HepG2 (cell line): ENCODE data around the gene PTPRD. TPM values are rescaled to one million over a fixed set of nuclear protein-coding genes. Genes with fewer than 3 reads are reported as not detected.

Experiments used
- ATAC-seq: fragments of 200-7000 bp; cut with Tn5 transposase; 3 replicates; pipeline ENCODE4 v1.9.1; 2020; ENCODE audit warnings: mild to moderate bottlenecking, moderate library complexity
- BruUV-seq: library from RNA; stranded (reverse); fragments of 400-500 nt; replicated peaks from 2 replicates; lab custom pipeline; 2021; lab: Mats Ljungman, UMichigan
- CTCF ChIA-PET: fragments of 300-600 bp; formaldehyde crosslinking; extraction: SDS; loops from one replicate; lab custom pipeline; 2021; ENCODE audit warnings: low total read pairs, inconsistent platforms, low intra/inter-chr PET ratio; lab: Yijun Ruan, JAX
- POLR2A ChIA-PET: fragments of 350-600 bp; sonication (Branson Sonifier 250); formaldehyde crosslinking; loops from one replicate; lab custom pipeline; 2020; ENCODE audit warnings: antibody characterized with exemption, inconsistent platforms; lab: Yijun Ruan, JAX
- DNase-seq: peaks from one replicate; pipeline ENCODE4 v3.0.0-alpha.2; 2015; ENCODE audit warnings: low spot score
- FAIRE-seq: peaks from 3 replicates; lab custom pipeline; 2011; peaks lifted over from hg19 to GRCh38; lab: Jason Lieb, UNC
- H2AFZ ChIP-seq: one replicate; pipeline ENCODE4 v1.6.1; 2011; ENCODE audit warnings: low read length, inconsistent platforms
- H3K27ac ChIP-seq: fragments of 300-600 bp; 3 replicates; pipeline ENCODE4 v1.8.0; 2011; ENCODE audit warnings: mixed run types, mild to moderate bottlenecking, mixed read lengths, low read length, inconsistent platforms; ENCODE audit not compliant: insufficient read depth; ENCODE audit errors: extremely low read length
- H3K27me3 ChIP-seq, 2 experiments: fragments of 200-600 bp in 1 of 2; 2 replicates in 1 of 2; 3 replicates in 1 of 2; pipeline versions ENCODE4 v1.6.0 to v1.8.0; 2011; ENCODE audit warnings: low read length in 2 of 2, mild to moderate bottlenecking in 2 of 2, moderate library complexity in 2 of 2, inconsistent platforms in 1 of 2; ENCODE audit not compliant: insufficient read depth in 2 of 2, control insufficient read depth in 1 of 2
- H3K36me3 ChIP-seq, 2 experiments: fragments of 200-600 bp in 1 of 2; replicated peaks in 1 of 2; 2 replicates in 1 of 2; 3 replicates in 1 of 2; pipeline versions ENCODE4 v1.5.1 to v1.8.0; 2011; ENCODE audit warnings: low read length in 2 of 2, inconsistent platforms in 1 of 2; ENCODE audit not compliant: insufficient read depth in 2 of 2, control insufficient read depth in 1 of 2
- H3K4me1 ChIP-seq: 2 replicates; pipeline ENCODE4 v1.5.1; 2012; ENCODE audit warnings: low read length, inconsistent platforms; ENCODE audit not compliant: insufficient read depth
- H3K4me2 ChIP-seq: 2 replicates; pipeline ENCODE4 v1.6.0; 2011; ENCODE audit warnings: low read depth, low read length, inconsistent platforms
- H3K4me3 ChIP-seq, 3 experiments: fragments of 200-600 bp in 1 of 3; sonication (generic), shearing (Covaris generic) in 1 of 3; replicated peaks in 1 of 3; 2 replicates each; pipeline ENCODE4 v1.5.1; 2011 to 2016; ENCODE audit warnings: low read length in 3 of 3, inconsistent platforms in 2 of 3, low read depth in 2 of 3, mild to moderate bottlenecking in 2 of 3, control low read depth in 1 of 3, mixed read lengths in 1 of 3; ENCODE audit not compliant: insufficient read depth in 1 of 3
- H3K79me2 ChIP-seq: one replicate; pipeline ENCODE4 v1.6.1; 2011; ENCODE audit warnings: low read length, inconsistent platforms; ENCODE audit not compliant: insufficient read depth
- H3K9ac ChIP-seq: 2 replicates; pipeline ENCODE4 v1.6.0; 2011; ENCODE audit warnings: mild to moderate bottlenecking, low read depth, low read length, inconsistent platforms; ENCODE audit not compliant: insufficient read depth
- H3K9me3 ChIP-seq: 2 replicates; pipeline ENCODE4 v1.5.1; 2012; ENCODE audit warnings: mild to moderate bottlenecking, low read length
- H4K20me1 ChIP-seq: 2 replicates; pipeline ENCODE4 v1.6.0; 2011; ENCODE audit warnings: inconsistent platforms, mild to moderate bottlenecking, low read length, moderate library complexity; ENCODE audit not compliant: insufficient read depth
- FOXK2 ChIP-seq: fragments of 450-650 bp; IDR thresholded peaks from 2 replicates; pipeline ENCODE4 v1.6.1; 2016
- JARID2 ChIP-seq: sonication (generic); formaldehyde crosslinking; IDR thresholded peaks from 2 replicates; pipeline ENCODE4 v1.8.1; 2023; ENCODE audit warnings: missing genetic modification reagents, inconsistent platforms; ENCODE audit not compliant: insufficient replicate concordance
- NFAT5 ChIP-seq: sonication (generic); formaldehyde crosslinking; IDR thresholded peaks from 2 replicates; pipeline ENCODE4 v1.4.0; 2020; ENCODE audit warnings: missing genetic modification reagents
- PTBP1 ChIP-seq: fragments of 200-400 bp; formaldehyde crosslinking; IDR thresholded peaks from 2 replicates; pipeline ENCODE4 v1.6.1; 2018; ENCODE audit warnings: low read length, low read depth; ENCODE audit not compliant: poor library complexity, severe bottlenecking
- SAFB2 ChIP-seq: sonication (generic); formaldehyde crosslinking; IDR thresholded peaks from 2 replicates; pipeline ENCODE4 v1.5.1; 2020; ENCODE audit warnings: missing genetic modification reagents, low read depth, mild to moderate bottlenecking, borderline replicate concordance
- SETDB1 ChIP-seq: sonication (generic); formaldehyde crosslinking; IDR thresholded peaks from 2 replicates; pipeline ENCODE4 v1.5.1; 2020; ENCODE audit warnings: missing genetic modification reagents, mild to moderate bottlenecking, borderline replicate concordance
- YEATS2 ChIP-seq: sonication (generic); formaldehyde crosslinking; IDR thresholded peaks from 2 replicates; pipeline ENCODE4 v1.4.0; 2020; ENCODE audit warnings: missing genetic modification reagents, borderline replicate concordance
- ZFY ChIP-seq: sonication (generic); formaldehyde crosslinking; IDR thresholded peaks from 2 replicates; pipeline ENCODE4 v1.4.0; 2020; ENCODE audit warnings: missing genetic modification reagents
- ZMAT3 ChIP-seq: sonication (generic); formaldehyde crosslinking; conservative IDR thresholded peaks from 2 replicates; pipeline ENCODE4 v1.7.0; 2021; ENCODE audit warnings: missing genetic modification reagents
- ZNF18 ChIP-seq: sonication (generic); formaldehyde crosslinking; IDR thresholded peaks from 2 replicates; pipeline ENCODE4 v1.8.0; 2022; ENCODE audit warnings: mild to moderate bottlenecking, missing genetic modification reagents; ENCODE audit not compliant: insufficient replicate concordance
- ZNF503 ChIP-seq: sonication (generic); formaldehyde crosslinking; IDR thresholded peaks from 2 replicates; pipeline ENCODE4 v1.4.0; 2020; ENCODE audit warnings: missing genetic modification reagents
- ZNF598 ChIP-seq: sonication (generic); formaldehyde crosslinking; IDR thresholded peaks from 2 replicates; pipeline ENCODE4 v1.5.1; 2020; ENCODE audit warnings: mild to moderate bottlenecking, missing genetic modification reagents, borderline replicate concordance
- ZNF768 ChIP-seq: sonication (generic); formaldehyde crosslinking; IDR thresholded peaks from 2 replicates; pipeline ENCODE4 v1.4.0; 2020; ENCODE audit warnings: missing genetic modification reagents
- WGBS: methylation state at CpG from one replicate; pipeline ENCODE4 v1.1.6; 2017; ENCODE audit warnings: low lambda C conversion rate; 5-methylcytosine and 5-hydroxymethylcytosine counted together
- in situ Hi-C: cut with HindIII; loops from 2 replicates; pipeline ENCODE4 v1.10.0; 2017; ENCODE audit warnings: low pct_unique_long_range_greater_than_20kb; ENCODE audit not compliant: extremely low pct_ligation_motif_present
- intact Hi-C: fragments of 100-400 bp; cut with micrococcal nuclease; formaldehyde crosslinking; loops from one replicate; pipeline ENCODE4 v1.10.0; 2022; ENCODE audit not compliant: unreplicated experiment
- polyA plus RNA-seq, 8 experiments: library from polyadenylated mRNA; depleted of rRNA in 3 of 8; stranded (reverse) in 7 of 8; unstranded in 1 of 8; fragments of >200 nt; fragmentation: Illumina TruSeq in 4 of 8; extraction: Trizol in 4 of 8; gene quantifications; 2 replicates each; pipeline versions ENCODE4 v1.2.1 to v1.2.3, GENCODE V29; 2011 to 2016; ENCODE audit warnings: low read depth in 4 of 8, missing spikeins in 1 of 8, mixed read lengths in 1 of 8; ENCODE audit not compliant: insufficient read depth in 1 of 8
- total RNA-seq, 5 experiments: library from RNA; depleted of rRNA; stranded (reverse); fragments of >200 nt; fragmentation: Illumina TruSeq; extraction: Trizol; gene quantifications; 2 replicates each; pipeline ENCODE4 v1.2.3, GENCODE V29; 2016; ENCODE audit warnings: low read depth in 1 of 5

The PTPRD gene
- total and polyA plus RNA-seq, 2 of the 13 experiments (the other 11 are each of a cell fraction or from before 2014, with no cell fraction given): 0.05 TPM; not detected in 1

- BruUV-seq: no TSS peak
- 0% methylated on average over 2 of the region's 2 CpGs for WGBS
- POLR2A ChIA-PET: no interaction called here
- no peaks in the 10 kb centered on the region for H3K9me3 ChIP-seq
- FAIRE-seq (no peak), ATAC-seq (no peak), DNase-seq (no peak)
- H3K4me2 ChIP-seq: no peak overlapping the region
- no peak for TF ChIP-seq ZNF768 (CRISPR knock-in tag)
- no peak for TF ChIP-seq ZFY
- TF ChIP-seq PTBP1: no peak
- TF ChIP-seq ZNF598: no peak
- TF ChIP-seq JARID2 (CRISPR knock-in tag): no peak
- TF ChIP-seq NFAT5 (CRISPR knock-in tag): no peak
- TF ChIP-seq FOXK2: no peak
- no peak for TF ChIP-seq YEATS2 (CRISPR knock-in tag)
- TF ChIP-seq ZNF503 (CRISPR knock-in tag): no peak
- TF ChIP-seq ZMAT3: no peak
- no peak for TF ChIP-seq SETDB1 (CRISPR knock-in tag)
- TF ChIP-seq SAFB2 (CRISPR knock-in tag): no peak
- no peak for TF ChIP-seq ZNF18 (CRISPR knock-in tag)
- H3K27ac ChIP-seq: no peak overlapping the region
- in situ Hi-C loops (no loop called here), intact Hi-C loops (no loop called here)
- no peaks in the 10 kb centered on the region for H3K4me1 ChIP-seq
- no peak overlapping the region for H2AFZ ChIP-seq
- H3K36me3 ChIP-seq: no peaks in the 10 kb centered on the region
- no peaks in the 10 kb centered on the region for H3K79me2 ChIP-seq
- H3K9ac ChIP-seq: no peak overlapping the region
- H3K27me3 ChIP-seq: no peaks in the 10 kb centered on the region; a peak in 1 of 5 replicates
- CTCF ChIA-PET: no interaction called here
- H3K4me3 ChIP-seq: no peak overlapping the region
- no peaks in the 10 kb centered on the region for H4K20me1 ChIP-seq
These were observed 482.6 kb downstream of the PTPRD start for GRCh38 chr9:10130061-10130675.
